Measurements from ENCODE around the gene RANBP2. TPM values are rescaled to one million over a fixed set of nuclear protein-coding genes. Genes with fewer than 3 reads are reported as not detected.

The RANBP2 gene
- total and polyA plus RNA-seq, 10 of the 15 experiments (the other 5 are each of a cell fraction or from before 2014, with no cell fraction given): 9.0 to 81.7 (median 28.3) TPM

GRCh38 chr2:108778857-108779256, 59.6 kb downstream of the RANBP2 start:
- ATAC-seq: no peak
- no peaks in the 10 kb centered on the region for H4K20me1 ChIP-seq (ENCODE audit: control insufficient read depth, insufficient read depth)
- H3K79me2 ChIP-seq (ENCODE audit: control insufficient read depth, insufficient read depth, low read length): no peaks in the 10 kb centered on the region; the same call in 1 of the 2 replicates
- H3K27ac ChIP-seq (ENCODE audit: control insufficient read depth, insufficient read depth): no peak overlapping the region
- no peaks in the 10 kb centered on the region for H3K27me3 ChIP-seq (replicated peaks in 1 of 2; ENCODE audit: control insufficient read depth in 2 of 2, insufficient read depth in 2 of 2, low read length in 1 of 2)
- POLR2A ChIA-PET: no interaction called here
- in situ Hi-C loops (cut with MboI) (no loop called here), intact Hi-C loops (cut with micrococcal nuclease; ENCODE audit: unreplicated experiment) (no loop called here)
- DNase-seq (ENCODE audit: low read depth, low spot score): no peak
- no TSS peak for BruUV-seq (replicated peaks)
- 81% methylated on average over 2 of the region's 2 CpGs for WGBS (ENCODE audit: insufficient coverage, insufficient replicate concordance, low lambda C conversion rate, missing lambda C conversion rate)
- H3K9me3 ChIP-seq (replicated peaks; ENCODE audit: control insufficient read depth, insufficient read depth, low read length): no peaks in the 10 kb centered on the region
- H3K4me1 ChIP-seq (ENCODE audit: control insufficient read depth, insufficient read depth, low read length): peaks cover 19% of the 10 kb centered on the region
- RAD21 ChIA-PET (ENCODE audit: unreplicated experiment): no interaction called here
- SMC1A ChIA-PET (ENCODE audit: uncharacterized antibody, unreplicated experiment): no interaction called here
- CTCF ChIA-PET: interaction anchor here (1.6 kb wide), 1 partner anchor 7 kb away, joined by 3 read pairs; no protein-coding TSS in a partner anchor
- FAIRE-seq: no peak
- H3K9ac ChIP-seq (ENCODE audit: control insufficient read depth, insufficient read depth, low read length): no peak overlapping the region
- TF ChIP-seq, protein P1, sequence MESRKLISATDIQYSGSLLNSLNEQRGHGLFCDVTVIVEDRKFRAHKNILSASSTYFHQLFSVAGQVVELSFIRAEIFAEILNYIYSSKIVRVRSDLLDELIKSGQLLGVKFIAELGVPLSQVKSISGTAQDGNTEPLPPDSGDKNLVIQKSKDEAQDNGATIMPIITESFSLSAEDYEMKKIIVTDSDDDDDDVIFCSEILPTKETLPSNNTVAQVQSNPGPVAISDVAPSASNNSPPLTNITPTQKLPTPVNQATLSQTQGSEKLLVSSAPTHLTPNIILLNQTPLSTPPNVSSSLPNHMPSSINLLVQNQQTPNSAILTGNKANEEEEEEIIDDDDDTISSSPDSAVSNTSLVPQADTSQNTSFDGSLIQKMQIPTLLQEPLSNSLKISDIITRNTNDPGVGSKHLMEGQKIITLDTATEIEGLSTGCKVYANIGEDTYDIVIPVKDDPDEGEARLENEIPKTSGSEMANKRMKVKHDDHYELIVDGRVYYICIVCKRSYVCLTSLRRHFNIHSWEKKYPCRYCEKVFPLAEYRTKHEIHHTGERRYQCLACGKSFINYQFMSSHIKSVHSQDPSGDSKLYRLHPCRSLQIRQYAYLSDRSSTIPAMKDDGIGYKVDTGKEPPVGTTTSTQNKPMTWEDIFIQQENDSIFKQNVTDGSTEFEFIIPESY (IDR thresholded peaks at IDR 0.05): no peak
- TF ChIP-seq PML (IDR thresholded peaks at IDR 0.05; ENCODE audit: low read length): no peak
- TF ChIP-seq, protein P2, sequence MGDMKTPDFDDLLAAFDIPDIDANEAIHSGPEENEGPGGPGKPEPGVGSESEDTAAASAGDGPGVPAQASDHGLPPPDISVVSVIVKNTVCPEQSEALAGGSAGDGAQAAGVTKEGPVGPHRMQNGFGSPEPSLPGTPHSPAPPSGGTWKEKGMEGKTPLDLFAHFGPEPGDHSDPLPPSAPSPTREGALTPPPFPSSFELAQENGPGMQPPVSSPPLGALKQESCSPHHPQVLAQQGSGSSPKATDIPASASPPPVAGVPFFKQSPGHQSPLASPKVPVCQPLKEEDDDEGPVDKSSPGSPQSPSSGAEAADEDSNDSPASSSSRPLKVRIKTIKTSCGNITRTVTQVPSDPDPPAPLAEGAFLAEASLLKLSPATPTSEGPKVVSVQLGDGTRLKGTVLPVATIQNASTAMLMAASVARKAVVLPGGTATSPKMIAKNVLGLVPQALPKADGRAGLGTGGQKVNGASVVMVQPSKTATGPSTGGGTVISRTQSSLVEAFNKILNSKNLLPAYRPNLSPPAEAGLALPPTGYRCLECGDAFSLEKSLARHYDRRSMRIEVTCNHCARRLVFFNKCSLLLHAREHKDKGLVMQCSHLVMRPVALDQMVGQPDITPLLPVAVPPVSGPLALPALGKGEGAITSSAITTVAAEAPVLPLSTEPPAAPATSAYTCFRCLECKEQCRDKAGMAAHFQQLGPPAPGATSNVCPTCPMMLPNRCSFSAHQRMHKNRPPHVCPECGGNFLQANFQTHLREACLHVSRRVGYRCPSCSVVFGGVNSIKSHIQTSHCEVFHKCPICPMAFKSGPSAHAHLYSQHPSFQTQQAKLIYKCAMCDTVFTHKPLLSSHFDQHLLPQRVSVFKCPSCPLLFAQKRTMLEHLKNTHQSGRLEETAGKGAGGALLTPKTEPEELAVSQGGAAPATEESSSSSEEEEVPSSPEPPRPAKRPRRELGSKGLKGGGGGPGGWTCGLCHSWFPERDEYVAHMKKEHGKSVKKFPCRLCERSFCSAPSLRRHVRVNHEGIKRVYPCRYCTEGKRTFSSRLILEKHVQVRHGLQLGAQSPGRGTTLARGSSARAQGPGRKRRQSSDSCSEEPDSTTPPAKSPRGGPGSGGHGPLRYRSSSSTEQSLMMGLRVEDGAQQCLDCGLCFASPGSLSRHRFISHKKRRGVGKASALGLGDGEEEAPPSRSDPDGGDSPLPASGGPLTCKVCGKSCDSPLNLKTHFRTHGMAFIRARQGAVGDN (IDR thresholded peaks at IDR 0.05): no peak
- no peak for TF ChIP-seq STAT1 (conservative IDR thresholded peaks at IDR 0.05)
- no peak for TF ChIP-seq IRF4 (IDR thresholded peaks at IDR 0.05; ENCODE audit: low read depth, low read length)
- no peak for TF ChIP-seq EED (IDR thresholded peaks at IDR 0.05; ENCODE audit: low read depth)
- TF ChIP-seq, protein P3, sequence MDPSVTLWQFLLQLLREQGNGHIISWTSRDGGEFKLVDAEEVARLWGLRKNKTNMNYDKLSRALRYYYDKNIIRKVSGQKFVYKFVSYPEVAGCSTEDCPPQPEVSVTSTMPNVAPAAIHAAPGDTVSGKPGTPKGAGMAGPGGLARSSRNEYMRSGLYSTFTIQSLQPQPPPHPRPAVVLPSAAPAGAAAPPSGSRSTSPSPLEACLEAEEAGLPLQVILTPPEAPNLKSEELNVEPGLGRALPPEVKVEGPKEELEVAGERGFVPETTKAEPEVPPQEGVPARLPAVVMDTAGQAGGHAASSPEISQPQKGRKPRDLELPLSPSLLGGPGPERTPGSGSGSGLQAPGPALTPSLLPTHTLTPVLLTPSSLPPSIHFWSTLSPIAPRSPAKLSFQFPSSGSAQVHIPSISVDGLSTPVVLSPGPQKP (IDR thresholded peaks at IDR 0.05; ENCODE audit: low read depth, low read length): no peak
- no peak overlapping the region for H2AFZ ChIP-seq (ENCODE audit: control insufficient read depth, low read depth, low read length)
- peaks cover 2 to 33% of the 10 kb centered on the region in 2 experiments; a peak in 3 of 4 replicates for H3K36me3 ChIP-seq (ENCODE audit: control insufficient read depth in 2 of 2, insufficient read depth in 2 of 2, low read length in 1 of 2)
- no peak overlapping the region for H3K4me3 ChIP-seq
- H3K4me2 ChIP-seq (ENCODE audit: control insufficient read depth, insufficient read depth): no peak overlapping the region

Measured in GM12878 (cell line).